Ascending aorta (tissue), 2 donors: Measurements from ENCODE around the gene LRRTM2. TPM values are rescaled to one million over a fixed set of nuclear protein-coding genes. Genes with fewer than 3 reads are reported as not detected.

Experiments used
- DNase-seq, 2 donors: peaks; one replicate each; pipeline ENCODE4 v3.0.0-alpha.2; 2019; ENCODE audit warnings: low spot score in 2 of 2
- H3K27ac ChIP-seq, 2 donors: fragments of 200-600 bp; sonication (generic); one replicate each; pipeline ENCODE4 v1.5.1; 2016 to 2017; ENCODE audit warnings: mild to moderate bottlenecking in 1 of 2
- H3K27me3 ChIP-seq: fragments of 200-600 bp; sonication (generic); one replicate; pipeline ENCODE4 v1.5.1; 2017
- H3K36me3 ChIP-seq, 2 donors: fragments of 200-600 bp; sonication (generic); one replicate each; pipeline ENCODE4 v1.5.1; 2016
- H3K4me1 ChIP-seq, 2 donors: fragments of 200-600 bp; sonication (generic); one replicate each; pipeline ENCODE4 v1.5.1; 2016 to 2017; ENCODE audit warnings: mild to moderate bottlenecking in 1 of 2
- H3K4me3 ChIP-seq, 2 donors: fragments of 200-600 bp; sonication (generic); one replicate each; pipeline ENCODE4 v1.5.1; 2016 to 2017; ENCODE audit warnings: mild to moderate bottlenecking in 1 of 2
- H3K9me3 ChIP-seq, 2 donors: fragments of 200-600 bp; sonication (generic); one replicate each; pipeline ENCODE4 v1.5.1; 2016
- intact Hi-C: fragments of 100-400 bp; cut with DNase I; formaldehyde crosslinking; loops from one replicate; pipeline ENCODE4 v1.15.1; 2023
- total RNA-seq: library from RNA; depleted of rRNA; stranded (reverse); fragments of >200 nt; gene quantifications from one replicate; pipeline ENCODE4 v1.1.0, GENCODE V29; 2016
- TF ChIP-seq, protein P1 (sequence below), 3 experiments: fragments of 200-600 bp in 2 of 3; fragments of 450-650 bp in 1 of 3; sonication (generic) in 2 of 3; IDR thresholded peaks; one replicate each; pipeline ENCODE4 v1.5.1; 2016 to 2019; ENCODE audit warnings: antibody characterized with exemption in 3 of 3, mild to moderate bottlenecking in 1 of 3, moderate library complexity in 1 of 3

The LRRTM2 gene
- total RNA-seq, 1 donor from 2014 or later, result not detected

GRCh38 chr5:138833080-138833479, 42.1 kb downstream of the LRRTM2 start:
- DNase-seq, result no peak
- TF ChIP-seq, protein P1, sequence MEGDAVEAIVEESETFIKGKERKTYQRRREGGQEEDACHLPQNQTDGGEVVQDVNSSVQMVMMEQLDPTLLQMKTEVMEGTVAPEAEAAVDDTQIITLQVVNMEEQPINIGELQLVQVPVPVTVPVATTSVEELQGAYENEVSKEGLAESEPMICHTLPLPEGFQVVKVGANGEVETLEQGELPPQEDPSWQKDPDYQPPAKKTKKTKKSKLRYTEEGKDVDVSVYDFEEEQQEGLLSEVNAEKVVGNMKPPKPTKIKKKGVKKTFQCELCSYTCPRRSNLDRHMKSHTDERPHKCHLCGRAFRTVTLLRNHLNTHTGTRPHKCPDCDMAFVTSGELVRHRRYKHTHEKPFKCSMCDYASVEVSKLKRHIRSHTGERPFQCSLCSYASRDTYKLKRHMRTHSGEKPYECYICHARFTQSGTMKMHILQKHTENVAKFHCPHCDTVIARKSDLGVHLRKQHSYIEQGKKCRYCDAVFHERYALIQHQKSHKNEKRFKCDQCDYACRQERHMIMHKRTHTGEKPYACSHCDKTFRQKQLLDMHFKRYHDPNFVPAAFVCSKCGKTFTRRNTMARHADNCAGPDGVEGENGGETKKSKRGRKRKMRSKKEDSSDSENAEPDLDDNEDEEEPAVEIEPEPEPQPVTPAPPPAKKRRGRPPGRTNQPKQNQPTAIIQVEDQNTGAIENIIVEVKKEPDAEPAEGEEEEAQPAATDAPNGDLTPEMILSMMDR (IDR thresholded peaks at IDR 0.05), result no peak
- Histone ChIP-seq H3K4me1 (peaks cover 0 to 4% of the 10 kb centered on the region in 2 donors), H3K9me3 (no peaks in the 10 kb centered on the region), H3K27ac (no peak overlapping the region), H3K4me3 (no peak overlapping the region), H3K36me3 (peaks cover 0 to 14% of the 10 kb centered on the region in 2 donors), H3K27me3 (no peaks in the 10 kb centered on the region)
- intact Hi-C loops, result no loop called here

DNA sequence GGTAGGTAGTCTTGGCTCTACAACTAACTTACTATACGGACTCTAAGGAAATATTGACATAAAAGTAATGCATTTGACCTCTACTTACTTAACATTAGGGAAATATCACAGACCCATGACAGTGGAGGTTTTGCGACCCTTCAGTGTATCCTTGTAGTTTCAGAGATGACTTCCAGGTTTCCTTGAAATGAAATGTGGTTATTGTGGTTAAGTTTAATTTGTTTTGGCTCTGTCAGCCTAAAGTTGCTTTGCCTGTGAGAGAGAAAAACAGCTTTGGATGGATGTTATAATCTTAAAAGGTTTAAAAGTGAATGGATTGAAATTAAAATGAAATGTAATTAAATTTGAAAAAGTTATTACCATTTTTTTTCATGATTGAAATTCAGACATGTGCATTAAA, 42.9 kb downstream of the LRRTM2 start:
- no peak overlapping the region for H3K27ac ChIP-seq
- H3K9me3 ChIP-seq, result no peaks in the 10 kb centered on the region
- intact Hi-C loops, result no loop called here
- peaks cover 4 to 23% of the 10 kb centered on the region in 2 donors for H3K36me3 ChIP-seq
- peaks cover 0 to 4% of the 10 kb centered on the region in 2 donors for H3K4me1 ChIP-seq
- TF ChIP-seq, protein P1 (IDR thresholded peaks at IDR 0.05), result no peak
- no peaks in the 10 kb centered on the region for H3K27me3 ChIP-seq
- H3K4me3 ChIP-seq, result no peak overlapping the region
- DNase-seq, result no peak

DNA sequence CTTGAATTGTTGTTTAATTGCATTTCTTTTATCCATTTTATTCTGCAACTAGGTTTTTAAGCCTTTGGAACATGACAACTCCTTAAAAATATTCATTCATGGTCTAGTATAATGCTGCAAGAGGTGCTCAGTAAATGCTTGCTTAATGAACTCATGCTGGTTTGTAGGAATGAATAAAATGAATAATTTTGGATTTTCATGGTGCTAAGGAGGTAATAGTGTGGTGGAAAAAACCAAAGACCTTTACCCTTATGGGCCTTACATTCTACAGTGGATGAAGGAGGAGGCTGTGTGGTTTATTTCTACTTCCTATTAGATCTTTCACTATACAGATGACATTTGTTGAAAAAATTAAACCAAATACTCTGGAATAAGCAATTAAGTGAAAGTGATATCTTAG, 43.4 kb downstream of the LRRTM2 start:
- Histone ChIP-seq H3K4me1 (peaks cover 0 to 4% of the 10 kb centered on the region in 2 donors), H3K4me3 (no peak overlapping the region), H3K27me3 (no peaks in the 10 kb centered on the region), H3K36me3 (peaks cover 6 to 28% of the 10 kb centered on the region in 2 donors), H3K27ac (no peak overlapping the region), H3K9me3 (no peaks in the 10 kb centered on the region)
- TF ChIP-seq, protein P1 (IDR thresholded peaks at IDR 0.05), result no peak
- DNase-seq, result no peak
- intact Hi-C loops, result no loop called here

DNA sequence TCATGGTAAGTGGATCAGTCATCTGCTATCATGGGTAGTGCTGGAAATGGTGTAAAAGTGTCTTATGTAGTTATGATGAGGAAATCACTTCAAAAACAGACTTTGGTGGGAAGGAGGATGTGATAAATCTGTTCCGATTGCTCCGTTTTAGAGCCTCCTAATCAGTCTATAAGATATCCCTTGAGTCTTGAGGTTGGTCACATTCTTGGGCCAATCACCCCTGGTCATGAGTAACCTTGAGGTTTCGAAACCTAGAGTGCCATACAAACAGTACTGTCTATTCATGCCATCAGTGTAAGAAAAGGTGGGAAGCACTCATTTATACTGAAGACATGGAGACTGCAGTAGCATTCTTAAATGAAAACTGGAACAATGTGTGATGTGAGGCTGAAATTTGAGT, 45.8 kb downstream of the LRRTM2 start:
- TF ChIP-seq, protein P1 (IDR thresholded peaks at IDR 0.05), result no peak

GRCh38 chr5:138828556-138828955, 46.6 kb downstream of the LRRTM2 start:
- intact Hi-C loops, result loop anchor here (10.0 kb wide), 1 partner anchor 436 kb away; no protein-coding TSS in a partner anchor
- H3K9me3 ChIP-seq, result no peaks in the 10 kb centered on the region
- no peak overlapping the region for H3K27ac ChIP-seq
- TF ChIP-seq, protein P1 (IDR thresholded peaks at IDR 0.05), result no peak
- H3K4me1 ChIP-seq, result peaks cover 0 to 10% of the 10 kb centered on the region in 2 donors
- peaks cover 6 to 32% of the 10 kb centered on the region in 2 donors for H3K36me3 ChIP-seq
- H3K27me3 ChIP-seq, result no peaks in the 10 kb centered on the region
- no peak for DNase-seq
- H3K4me3 ChIP-seq, result no peak overlapping the region

More for the DNA sequence above, 45.8 kb downstream of the LRRTM2 start:
- intact Hi-C loops, result loop anchor here (10.0 kb wide), 1 partner anchor 435 kb away; no protein-coding TSS in a partner anchor
- Histone ChIP-seq H3K4me3 (no peak overlapping the region), H3K36me3 (peaks cover 6 to 32% of the 10 kb centered on the region in 2 donors), H3K4me1 (peaks cover 0 to 9% of the 10 kb centered on the region in 2 donors), H3K9me3 (no peaks in the 10 kb centered on the region), H3K27me3 (no peaks in the 10 kb centered on the region), H3K27ac (no peak overlapping the region)
- DNase-seq, result no peak
